Osteocyte (in vitro differentiated cells): Measurements from ENCODE around the gene ASB17. TPM values are rescaled to one million over a fixed set of nuclear protein-coding genes. Genes with fewer than 3 reads are reported as not detected.
"Not testable (repeated sequence)": the region's sequence is repeated elsewhere in the genome, so short reads cannot be mapped to it uniquely, and the experiment has no call there.

Experiments used
- DNase-seq: peaks from one replicate; pipeline ENCODE4 v3.0.0; 2021; ENCODE audit warnings: mixed read lengths; ENCODE audit not compliant: unreplicated experiment; ENCODE audit errors: extremely low spot score
- H3K27ac Mint-ChIP-seq: one replicate; pipeline ENCODE4 v1.8.0; 2021; ENCODE audit warnings: mild to moderate bottlenecking, mixed read lengths; ENCODE audit not compliant: unreplicated experiment
- H3K27me3 Mint-ChIP-seq: one replicate; pipeline ENCODE4 v1.8.0; 2021; ENCODE audit warnings: mixed read lengths; ENCODE audit not compliant: unreplicated experiment
- H3K36me3 Mint-ChIP-seq: one replicate; pipeline ENCODE4 v1.8.0; 2021; ENCODE audit warnings: mixed read lengths; ENCODE audit not compliant: unreplicated experiment
- H3K4me1 Mint-ChIP-seq: one replicate; pipeline ENCODE4 v1.8.0; 2021; ENCODE audit warnings: mixed read lengths; ENCODE audit not compliant: unreplicated experiment
- H3K4me3 Mint-ChIP-seq: one replicate; pipeline ENCODE4 v1.8.0; 2021; ENCODE audit warnings: mild to moderate bottlenecking, moderate library complexity, mixed read lengths; ENCODE audit not compliant: unreplicated experiment
- H3K9me3 Mint-ChIP-seq: one replicate; pipeline ENCODE4 v1.8.0; 2021; ENCODE audit warnings: mixed read lengths; ENCODE audit not compliant: unreplicated experiment
- total RNA-seq: library from RNA; stranded (reverse); gene quantifications from 2 replicates; pipeline ENCODE4 v1.2.1, GENCODE V29; 2021
- TF ChIP-seq, protein P1 (sequence below): fragments of 200-600 bp; sonication (generic); IDR thresholded peaks from 2 replicates; pipeline ENCODE4 v1.5.0; 2021; ENCODE audit warnings: antibody characterized with exemption, mild to moderate bottlenecking, moderate library complexity

The ASB17 gene
- total RNA-seq, 1 donor from 2014 or later: not detected

DNA sequence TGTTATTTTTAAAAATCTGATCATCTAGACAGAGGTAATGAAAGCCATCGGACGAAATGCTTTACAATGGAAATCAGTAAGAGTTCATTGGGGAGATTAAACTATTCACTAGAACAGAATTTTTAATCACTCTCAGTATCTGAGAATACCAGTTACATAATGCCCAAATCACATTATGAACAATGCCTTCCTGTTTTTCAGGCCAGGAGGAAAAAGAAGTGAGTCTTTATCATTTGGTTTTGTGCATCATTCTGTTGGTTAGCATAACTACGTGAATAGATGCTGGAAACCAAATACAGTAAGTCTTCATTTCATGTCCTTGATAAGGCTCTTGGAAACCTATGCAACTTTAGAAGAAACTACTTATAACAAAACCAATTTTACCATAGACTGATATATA, 18.0 kb upstream of the ASB17 start:
- H3K4me1 Mint-ChIP-seq: no peaks in the 10 kb centered on the region
- peaks cover 10% of the 10 kb centered on the region for H3K9me3 Mint-ChIP-seq
- no peak overlapping the region for H3K4me3 Mint-ChIP-seq
- no peaks in the 10 kb centered on the region for H3K36me3 Mint-ChIP-seq
- TF ChIP-seq, protein P1, sequence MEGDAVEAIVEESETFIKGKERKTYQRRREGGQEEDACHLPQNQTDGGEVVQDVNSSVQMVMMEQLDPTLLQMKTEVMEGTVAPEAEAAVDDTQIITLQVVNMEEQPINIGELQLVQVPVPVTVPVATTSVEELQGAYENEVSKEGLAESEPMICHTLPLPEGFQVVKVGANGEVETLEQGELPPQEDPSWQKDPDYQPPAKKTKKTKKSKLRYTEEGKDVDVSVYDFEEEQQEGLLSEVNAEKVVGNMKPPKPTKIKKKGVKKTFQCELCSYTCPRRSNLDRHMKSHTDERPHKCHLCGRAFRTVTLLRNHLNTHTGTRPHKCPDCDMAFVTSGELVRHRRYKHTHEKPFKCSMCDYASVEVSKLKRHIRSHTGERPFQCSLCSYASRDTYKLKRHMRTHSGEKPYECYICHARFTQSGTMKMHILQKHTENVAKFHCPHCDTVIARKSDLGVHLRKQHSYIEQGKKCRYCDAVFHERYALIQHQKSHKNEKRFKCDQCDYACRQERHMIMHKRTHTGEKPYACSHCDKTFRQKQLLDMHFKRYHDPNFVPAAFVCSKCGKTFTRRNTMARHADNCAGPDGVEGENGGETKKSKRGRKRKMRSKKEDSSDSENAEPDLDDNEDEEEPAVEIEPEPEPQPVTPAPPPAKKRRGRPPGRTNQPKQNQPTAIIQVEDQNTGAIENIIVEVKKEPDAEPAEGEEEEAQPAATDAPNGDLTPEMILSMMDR: no peak
- H3K27me3 Mint-ChIP-seq: no peaks in the 10 kb centered on the region
- DNase-seq: no peak
- H3K27ac Mint-ChIP-seq: no peak overlapping the region

DNA sequence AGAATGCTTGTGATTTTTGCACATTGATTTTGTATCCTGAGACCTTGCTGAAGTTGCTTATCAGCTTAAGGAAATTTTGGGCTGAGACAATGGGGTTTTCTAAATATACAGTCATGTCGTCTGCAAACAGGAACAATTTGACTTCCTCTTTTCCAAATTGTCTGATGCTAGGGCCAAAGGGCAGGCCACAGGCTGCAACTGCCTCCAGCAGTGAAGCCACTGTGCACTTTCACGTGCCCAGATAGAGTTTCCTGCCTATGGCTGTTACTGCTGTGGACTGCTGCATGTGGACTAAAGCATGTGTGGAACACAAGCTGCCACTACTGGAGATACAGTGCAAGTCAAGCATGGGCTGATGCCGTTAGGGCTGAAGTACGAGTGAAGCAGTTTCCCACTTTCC, 10.8 kb upstream of the ASB17 start:
- not testable (repeated sequence) for H3K36me3 Mint-ChIP-seq, H3K4me1 Mint-ChIP-seq, DNase-seq, H3K27ac Mint-ChIP-seq, H3K27me3 Mint-ChIP-seq, H3K4me3 Mint-ChIP-seq
- H3K9me3 Mint-ChIP-seq: peaks cover 18% of the 10 kb centered on the region

DNA sequence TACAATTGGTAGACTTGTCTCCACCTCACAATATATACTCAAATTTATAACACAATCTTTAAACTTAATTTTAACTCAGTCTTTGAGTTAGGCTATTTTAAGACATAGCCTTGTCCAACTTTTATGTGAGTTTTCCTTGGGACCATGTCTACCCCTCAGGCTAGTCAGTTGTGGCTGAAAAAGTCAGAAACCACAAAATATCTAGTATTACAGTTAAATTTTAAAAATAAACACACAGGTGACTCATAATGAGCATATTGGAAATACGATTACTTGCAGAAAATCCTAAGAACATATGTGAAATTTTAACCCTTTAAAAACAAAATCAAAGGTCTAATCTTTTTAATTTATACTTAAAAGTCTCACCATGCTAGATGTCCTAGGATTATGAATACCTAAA, 4.8 kb upstream of the ASB17 start:
- Mint-ChIP-seq H3K27ac (no peak overlapping the region), H3K9me3 (no peaks in the 10 kb centered on the region), H3K4me1 (no peaks in the 10 kb centered on the region), H3K4me3 (no peak overlapping the region), H3K36me3 (no peaks in the 10 kb centered on the region), H3K27me3 (peaks cover 10% of the 10 kb centered on the region)
- DNase-seq: no peak
- TF ChIP-seq, protein P1: no peak

DNA sequence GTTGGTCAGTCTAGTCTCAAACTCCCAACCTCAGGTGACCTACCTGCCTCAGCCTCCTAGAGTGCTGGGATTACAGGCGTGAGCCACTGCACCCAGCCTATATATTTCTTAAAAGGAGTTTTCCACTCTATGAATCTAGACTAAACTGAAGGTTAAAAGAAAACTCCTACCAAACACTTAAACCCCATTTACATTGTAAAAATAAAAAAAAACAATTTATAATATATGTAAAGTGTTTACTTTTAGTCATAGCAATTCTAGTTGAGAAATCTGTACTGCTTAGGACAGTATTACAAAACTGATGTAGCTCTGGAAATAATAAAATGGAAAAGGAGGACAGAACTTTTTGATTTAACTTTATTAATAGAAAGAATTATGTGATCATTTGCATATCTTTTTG, 9.5 kb downstream of the ASB17 start:
- Mint-ChIP-seq H3K4me3 (no peak overlapping the region), H3K9me3 (no peaks in the 10 kb centered on the region), H3K36me3 (no peaks in the 10 kb centered on the region), H3K4me1 (no peaks in the 10 kb centered on the region), H3K27ac (no peak overlapping the region), H3K27me3 (peaks cover 21% of the 10 kb centered on the region)
- TF ChIP-seq, protein P1: no peak
- no peak for DNase-seq

DNA sequence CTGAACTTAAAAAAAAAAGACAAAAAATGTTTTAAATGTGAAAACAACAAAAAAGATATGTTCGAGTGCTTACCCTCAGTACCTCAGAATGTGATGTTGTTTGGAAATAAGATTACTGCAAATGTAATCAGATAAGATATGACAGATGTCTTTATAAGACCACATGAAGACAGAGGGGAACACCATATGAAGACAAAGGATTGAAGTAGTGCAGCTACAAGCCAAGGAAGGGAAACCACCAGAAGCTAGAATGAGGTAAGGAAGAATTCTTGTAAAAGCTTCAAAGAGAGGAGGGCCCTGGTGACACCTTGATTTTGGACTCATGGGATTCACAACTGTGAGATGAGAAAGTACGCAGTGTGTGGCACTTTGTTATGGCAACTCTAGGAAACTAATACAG, 15.4 kb downstream of the ASB17 start:
- no peaks in the 10 kb centered on the region for H3K36me3 Mint-ChIP-seq
- DNase-seq: no peak
- TF ChIP-seq, protein P1: no peak

DNA sequence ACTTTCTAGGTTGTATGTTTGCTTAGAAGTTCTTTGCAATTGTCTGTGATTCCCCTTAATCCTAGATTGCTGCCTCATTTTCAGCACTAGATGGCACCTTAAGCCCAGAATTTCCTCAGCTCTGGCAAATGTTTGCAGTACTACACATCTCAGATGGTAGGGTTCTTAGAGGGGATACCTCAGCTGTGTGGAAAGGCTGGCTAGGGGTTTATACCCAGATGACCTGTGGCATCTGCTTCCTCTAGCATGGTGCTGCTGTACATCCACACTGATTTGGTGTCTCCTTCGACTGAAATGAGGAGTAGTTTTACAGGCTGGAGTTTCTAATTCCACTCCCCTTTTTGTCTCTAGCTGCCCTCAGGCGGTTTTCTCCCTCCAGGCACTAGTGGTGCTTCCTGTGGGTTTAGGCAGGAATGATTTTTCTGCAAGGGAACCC, 23.5 kb downstream of the ASB17 start:
- peaks cover 32% of the 10 kb centered on the region for H3K27me3 Mint-ChIP-seq

More for the DNA sequence above, 15.4 kb downstream of the ASB17 start:
- Mint-ChIP-seq H3K27ac (no peak overlapping the region), H3K27me3 (peaks cover 12% of the 10 kb centered on the region), H3K9me3 (no peaks in the 10 kb centered on the region), H3K4me3 (no peak overlapping the region), H3K4me1 (no peaks in the 10 kb centered on the region)

More for the DNA sequence above, 23.5 kb downstream of the ASB17 start:
- H3K9me3 Mint-ChIP-seq: peaks cover 4% of the 10 kb centered on the region
- no peak overlapping the region for H3K27ac Mint-ChIP-seq
- H3K4me3 Mint-ChIP-seq: no peak overlapping the region
- TF ChIP-seq, protein P1: peak; percentile 70
- H3K36me3 Mint-ChIP-seq: no peaks in the 10 kb centered on the region
- no peak for DNase-seq
- H3K4me1 Mint-ChIP-seq: no peaks in the 10 kb centered on the region
